ENCODE data around the gene STARD8. TPM values are rescaled to one million over a fixed set of nuclear protein-coding genes. Genes with fewer than 3 reads are reported as not detected.
"Not testable (repeated sequence)": the region's sequence is repeated elsewhere in the genome, so short reads cannot be mapped to it uniquely, and the experiment has no call there.

STARD8 gene
- total RNA-seq, 1 donor from 2014 or later = 11.7 TPM

DNA sequence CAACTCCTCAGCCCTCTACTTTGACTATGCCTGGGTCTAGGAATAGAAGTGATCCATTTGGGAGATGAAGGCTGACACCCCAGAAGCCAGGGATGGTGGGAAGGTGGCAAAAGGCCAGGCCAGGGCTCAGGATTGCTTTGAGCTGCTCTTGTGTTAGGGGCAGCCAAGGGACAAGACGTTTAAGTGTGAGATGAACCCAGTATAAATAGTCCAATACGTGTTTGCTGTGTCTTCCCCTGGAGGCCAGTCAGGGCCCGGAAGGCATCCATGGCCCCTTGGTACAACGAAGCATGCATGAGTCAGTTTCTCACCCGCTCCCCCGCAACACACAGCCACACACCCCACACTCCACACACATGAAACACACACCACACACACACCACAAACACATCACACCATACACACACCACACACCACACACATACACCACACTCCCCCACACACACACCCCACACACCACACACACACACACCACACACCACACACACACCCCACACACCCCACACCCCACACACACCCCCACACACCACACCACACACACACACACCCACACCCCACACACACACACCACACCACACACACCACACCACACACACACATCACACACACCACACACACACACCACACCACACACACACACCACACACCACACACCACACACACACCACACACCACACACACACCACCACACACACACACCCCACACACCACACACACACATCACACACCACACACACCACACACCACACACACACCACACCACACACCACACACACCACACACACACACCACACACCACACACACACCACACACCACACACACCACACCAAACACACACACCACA is 5.1 kb downstream of the STARD8 start:
- intact Hi-C loops (cut with DNase I) = no loop called here
- no peak for ATAC-seq
- DNase-seq (ENCODE audit: missing footprints) = no peak

DNA sequence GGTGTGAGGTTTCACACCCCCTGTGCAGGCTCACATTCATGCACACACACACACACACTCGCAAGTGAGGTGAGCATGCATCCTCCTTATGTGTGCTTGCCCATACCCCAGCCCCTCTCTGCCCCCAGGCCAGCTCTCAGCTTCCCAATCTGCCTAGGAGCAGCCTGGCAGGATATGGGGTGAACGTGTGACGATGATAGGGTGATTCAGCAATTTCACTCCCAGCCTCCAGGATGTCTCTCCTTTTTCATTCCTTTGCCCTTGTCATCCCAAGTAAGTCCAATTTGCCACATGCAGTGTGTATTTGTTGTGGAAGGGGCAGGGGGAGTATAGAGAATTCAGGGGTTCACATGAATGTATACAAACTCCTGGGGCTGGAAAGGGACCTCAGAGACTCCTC is 7.2 kb downstream of the STARD8 start:
- intact Hi-C loops (cut with DNase I) = no loop called here
- DNase-seq (ENCODE audit: missing footprints) (no peak), ATAC-seq (no peak)

DNA sequence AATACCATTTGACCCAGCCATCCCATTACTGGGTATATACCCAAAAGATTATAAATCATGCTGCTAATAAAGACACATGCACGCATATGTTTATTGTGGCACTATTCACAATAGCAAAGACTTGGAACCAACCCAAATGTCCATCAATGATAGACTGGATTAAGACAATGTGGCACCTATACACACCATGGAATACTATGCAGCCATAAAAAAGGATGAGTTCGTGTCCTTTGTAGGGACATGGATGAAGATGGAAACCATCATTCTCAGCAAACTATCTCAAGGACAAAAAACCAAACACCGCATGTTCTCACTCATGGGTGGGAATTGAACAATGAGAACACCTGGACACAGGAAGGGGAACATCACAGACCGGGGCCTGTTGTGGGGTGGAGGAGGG is 9.0 kb downstream of the STARD8 start:
- intact Hi-C loops (cut with DNase I); DNase-seq (ENCODE audit: missing footprints); ATAC-seq: not testable (repeated sequence)

DNA sequence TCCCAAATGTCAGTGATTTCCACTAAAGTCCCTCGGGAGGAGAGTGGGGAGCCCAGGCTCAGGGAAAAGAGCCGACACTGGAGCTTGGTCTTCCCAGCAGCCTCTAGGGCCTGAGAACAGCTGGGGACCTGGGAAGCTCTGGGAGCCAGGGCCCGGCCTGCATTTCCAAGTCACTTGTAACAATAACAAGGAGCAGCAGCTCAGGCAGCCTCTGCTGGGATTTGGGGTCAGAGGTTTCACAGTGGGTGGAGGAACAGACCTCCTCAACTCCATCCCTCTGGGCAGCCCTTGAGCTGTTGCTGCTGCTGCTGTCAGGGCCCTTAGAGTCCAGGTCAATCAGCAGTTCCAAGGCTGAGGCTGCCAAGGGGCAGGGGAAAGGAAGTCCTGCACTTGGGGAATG is 11.1 kb downstream of the STARD8 start:
- ATAC-seq (peak; percentile 88), DNase-seq (ENCODE audit: missing footprints) (peak; percentile 69)
- intact Hi-C loops (cut with DNase I) = no loop called here

DNA sequence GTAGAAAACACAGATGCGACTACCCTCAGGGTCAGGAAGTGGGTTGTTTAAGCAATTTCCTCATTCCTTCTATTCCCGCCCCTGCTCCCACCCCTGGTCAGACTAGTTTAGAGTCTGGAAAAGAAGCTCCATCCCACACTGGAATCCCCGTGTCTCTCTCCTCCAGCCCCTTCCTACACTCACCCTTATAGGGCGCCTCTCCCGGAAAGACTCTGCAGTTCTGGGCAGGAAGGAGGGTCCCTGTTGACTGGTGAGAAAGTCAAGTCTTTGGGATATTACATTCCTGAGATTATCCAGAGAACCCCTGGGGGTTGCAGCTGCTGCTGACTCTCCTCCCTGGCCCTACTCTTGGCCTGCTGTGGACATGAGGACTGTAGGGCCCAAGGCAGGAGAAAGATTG is 11.9 kb downstream of the STARD8 start:
- intact Hi-C loops (cut with DNase I) = no loop called here
- peak; percentile 42 for ATAC-seq
- no peak for DNase-seq (ENCODE audit: missing footprints)

DNA sequence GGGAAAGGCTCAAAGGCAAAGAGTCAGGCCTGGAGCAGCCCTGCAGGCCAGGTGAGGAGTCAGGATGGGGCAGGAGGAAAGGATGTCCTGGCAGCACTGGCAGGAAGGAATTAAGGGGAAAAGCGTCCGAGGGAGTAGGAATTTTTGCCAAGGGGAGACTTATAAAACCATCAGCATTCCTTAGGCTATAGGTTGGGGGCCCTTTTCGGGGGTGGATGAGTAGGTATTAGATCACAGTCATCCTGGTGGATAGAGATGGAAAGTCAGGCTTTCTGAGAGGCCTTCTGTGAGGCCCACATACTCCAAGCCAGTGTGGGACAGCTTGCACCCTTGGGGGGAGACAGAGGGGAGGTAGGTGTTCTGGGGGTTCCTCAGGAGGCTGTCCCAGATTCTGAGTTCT is 12.3 kb downstream of the STARD8 start:
- ATAC-seq (no peak), DNase-seq (ENCODE audit: missing footprints) (no peak)
- intact Hi-C loops (cut with DNase I) = no loop called here

DNA sequence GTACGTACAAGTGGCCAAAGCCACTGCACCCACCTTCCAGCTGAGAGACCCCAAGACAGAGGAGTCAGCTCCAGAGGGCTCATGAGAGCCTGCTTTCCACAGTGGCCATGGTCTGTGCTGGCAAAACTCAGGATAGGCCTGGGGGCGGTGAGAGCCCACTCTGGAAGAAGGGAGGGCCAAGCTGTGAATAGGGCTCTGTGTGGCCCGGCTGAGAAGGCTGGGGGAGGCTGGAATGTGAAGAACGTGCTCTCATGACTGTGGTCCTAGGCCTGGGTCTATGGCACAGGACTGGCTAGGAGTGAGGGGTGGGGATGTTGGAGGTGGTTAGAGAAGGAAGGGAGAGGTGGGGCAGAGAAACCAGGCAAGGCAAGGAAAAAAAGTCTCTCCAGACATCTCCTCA is 13.3 kb downstream of the STARD8 start:
- ATAC-seq = no peak
- intact Hi-C loops (cut with DNase I) = no loop called here

DNA sequence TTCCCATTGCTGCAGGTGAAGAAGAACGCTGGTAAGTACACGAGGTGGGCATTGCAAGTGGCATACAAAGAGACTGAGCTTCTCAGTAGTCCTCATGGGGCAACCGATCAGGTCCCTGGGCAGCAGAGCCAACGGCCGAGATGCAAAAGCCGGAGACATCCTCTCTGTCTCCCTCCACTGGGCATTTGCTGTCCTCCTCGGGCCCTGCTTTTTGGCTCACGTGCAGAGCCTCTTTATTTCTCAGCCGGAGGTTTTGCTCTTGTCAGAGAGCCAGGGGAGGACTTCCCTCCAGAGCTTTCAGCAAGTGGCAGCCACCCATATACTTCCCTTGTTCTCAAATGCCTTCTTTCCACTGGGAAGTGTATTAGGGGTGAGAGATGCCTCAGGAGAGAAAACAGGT is 18.0 kb downstream of the STARD8 start:
- DNase-seq (ENCODE audit: missing footprints) (no peak), ATAC-seq (peak; percentile 64)
- intact Hi-C loops (cut with DNase I) = no loop called here

More for the DNA sequence above, 13.3 kb downstream of the STARD8 start:
- DNase-seq (ENCODE audit: missing footprints) = no peak

DNA sequence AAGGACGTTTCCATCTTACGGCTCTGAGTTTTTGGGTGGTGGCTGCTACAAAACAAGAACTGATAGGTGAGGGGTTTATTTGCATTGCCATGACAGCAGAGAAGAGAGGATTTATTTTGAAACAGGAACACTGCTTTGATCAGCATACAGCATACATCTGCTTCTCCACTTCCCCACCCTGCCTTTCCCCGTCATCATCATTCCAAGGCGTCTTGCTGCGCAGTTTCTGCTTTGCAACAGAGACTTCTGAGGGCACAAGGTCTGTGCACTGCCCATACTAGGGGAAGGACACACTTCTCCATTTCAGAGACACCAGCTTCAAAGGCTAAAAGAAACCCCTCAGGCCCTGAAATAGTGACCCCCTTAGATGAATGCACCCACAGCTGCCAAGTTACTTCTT is 19.1 kb downstream of the STARD8 start:
- ATAC-seq (peak; percentile 63), DNase-seq (ENCODE audit: missing footprints) (no peak)

DNA sequence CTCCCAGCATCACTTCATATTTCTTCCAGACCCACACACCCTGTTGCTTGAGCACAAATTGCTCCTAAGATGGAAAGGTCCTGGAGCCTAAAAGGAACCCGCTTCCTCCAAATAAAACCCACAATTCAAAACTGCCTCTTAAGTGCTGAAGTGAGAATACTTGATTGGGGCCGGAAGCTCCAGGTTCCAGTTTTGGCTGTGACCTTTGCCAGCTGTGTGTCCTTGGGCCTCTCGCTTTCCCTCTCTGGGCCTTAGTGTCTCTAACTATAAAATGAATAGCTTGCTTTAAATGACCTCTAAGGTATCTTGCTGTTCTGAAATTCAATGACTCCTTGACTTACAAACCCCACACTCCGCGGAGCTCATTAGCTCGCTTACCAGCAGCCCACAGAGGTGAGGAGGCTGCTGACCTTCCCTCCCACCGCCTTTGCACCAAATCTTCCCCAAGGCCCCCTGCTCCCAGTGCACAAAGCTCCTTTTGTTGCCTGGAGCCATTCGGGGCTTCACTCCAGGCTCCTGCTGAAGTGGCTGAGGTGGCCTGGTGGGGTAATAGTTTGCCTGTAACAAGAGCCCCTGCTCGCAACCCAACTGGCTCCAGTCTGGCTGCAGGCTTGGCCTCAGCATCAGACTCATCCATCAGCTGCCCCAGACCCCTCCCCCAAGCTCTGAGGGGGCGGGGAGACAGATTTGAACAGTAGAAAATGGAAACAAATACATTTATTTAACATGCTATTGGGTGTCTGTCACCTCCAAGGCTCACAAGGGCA is 21.8 kb downstream of the STARD8 start:
- no peak for ATAC-seq
- DNase-seq (ENCODE audit: missing footprints) = no peak
- intact Hi-C loops (cut with DNase I) = no loop called here

More for the DNA sequence above, 19.1 kb downstream of the STARD8 start:
- intact Hi-C loops (cut with DNase I) = no loop called here

DNA sequence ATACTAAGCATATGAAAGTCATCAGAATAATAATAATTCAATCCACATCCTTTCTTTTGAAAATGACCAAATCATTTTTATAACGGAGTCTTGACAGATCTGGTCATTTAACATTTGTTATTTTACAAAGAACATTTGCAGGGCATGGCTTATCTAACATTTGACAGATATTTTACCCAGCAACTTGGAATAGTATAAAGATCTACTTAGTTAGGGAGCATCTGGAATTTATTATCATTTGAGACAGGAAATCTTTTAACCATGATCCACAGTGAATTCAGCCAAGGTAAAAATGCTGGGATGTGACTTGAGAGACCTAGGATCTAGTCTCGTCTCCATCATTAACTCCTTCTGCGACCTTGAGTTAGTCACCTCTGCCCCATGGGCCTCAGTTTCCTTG is 22.4 kb downstream of the STARD8 start:
- intact Hi-C loops (cut with DNase I) = no loop called here
- DNase-seq (ENCODE audit: missing footprints) = no peak
- ATAC-seq = no peak

DNA sequence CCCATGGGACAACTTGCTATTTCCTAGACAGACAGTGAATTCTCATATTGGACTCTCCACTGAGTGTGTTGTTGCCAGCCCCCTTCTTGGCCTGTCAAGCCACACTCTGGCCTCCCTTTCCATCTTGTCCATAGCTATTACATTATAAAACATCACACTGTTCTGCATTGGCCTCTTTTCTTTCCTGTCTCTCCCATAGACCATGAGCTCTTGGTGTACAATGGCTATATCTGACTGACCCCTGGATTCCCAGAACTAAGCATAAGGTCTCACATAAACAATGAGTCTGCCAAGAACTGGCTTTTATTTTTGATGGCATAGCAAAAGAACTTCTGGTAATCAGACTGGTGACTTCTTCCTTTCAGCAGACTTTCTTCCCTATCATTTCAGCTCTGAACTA is 23.8 kb downstream of the STARD8 start:
- DNase-seq (ENCODE audit: missing footprints) = no peak
- peak; percentile 8 for ATAC-seq
- intact Hi-C loops (cut with DNase I) = no loop called here

DNA sequence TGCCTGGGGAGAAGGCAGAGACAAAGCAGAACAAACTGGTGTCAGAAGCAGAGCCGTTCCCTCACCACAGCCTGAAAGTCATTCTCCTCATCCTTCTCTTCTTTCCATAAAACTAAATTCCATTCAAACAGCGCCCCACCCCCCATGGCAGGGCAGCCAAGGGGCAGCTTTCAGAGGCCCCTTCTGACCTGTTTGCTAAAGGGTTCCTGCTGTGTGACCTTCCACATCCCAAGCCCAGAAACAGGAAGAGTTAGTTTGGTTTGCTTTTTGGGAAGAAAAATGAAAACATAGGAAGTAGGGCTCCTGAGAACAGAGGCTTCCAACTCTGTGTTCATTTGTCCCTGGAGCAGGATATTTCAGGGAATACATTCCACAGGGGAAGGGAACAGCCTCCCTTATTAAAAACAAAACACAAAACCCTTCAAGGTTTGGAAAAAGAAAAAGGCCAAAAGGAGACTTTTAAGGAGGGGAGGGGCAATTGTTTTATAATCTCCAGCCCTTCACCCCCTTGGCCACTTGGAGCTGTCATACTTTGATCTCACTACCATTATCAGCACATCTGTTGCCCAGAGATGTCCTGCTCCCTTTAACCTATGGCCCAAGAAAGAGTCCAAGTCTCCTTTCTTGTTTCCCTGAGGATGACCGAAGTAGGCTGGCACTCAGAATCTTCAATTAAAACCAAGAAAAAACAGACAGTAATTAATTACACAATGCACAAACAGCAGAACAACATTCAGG is 25.3 kb downstream of the STARD8 start:
- intact Hi-C loops (cut with DNase I) = no loop called here
- ATAC-seq (peak; percentile 77), DNase-seq (ENCODE audit: missing footprints) (no peak)

DNA sequence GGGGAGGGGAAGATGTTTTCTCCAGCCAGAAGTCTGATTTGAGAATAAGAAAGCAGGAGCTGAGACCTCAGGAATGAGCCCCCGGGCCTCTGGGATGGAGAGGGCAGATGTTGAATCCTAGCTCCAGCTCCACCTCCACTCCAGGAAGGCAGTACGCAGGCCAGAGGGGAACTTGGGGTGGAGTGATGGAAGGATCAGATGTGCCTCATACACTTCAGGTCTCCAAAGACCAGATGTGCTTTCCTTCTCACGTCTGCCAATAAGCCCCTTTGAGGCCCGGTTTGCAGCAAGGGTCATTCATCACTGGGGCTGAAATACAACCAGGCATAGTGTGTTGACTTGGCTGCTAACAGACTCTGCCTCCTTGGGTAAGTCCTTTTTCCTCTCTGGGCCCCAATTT is 28.1 kb downstream of the STARD8 start:
- intact Hi-C loops (cut with DNase I) = no loop called here
- ATAC-seq (no peak), DNase-seq (ENCODE audit: missing footprints) (no peak)

DNA sequence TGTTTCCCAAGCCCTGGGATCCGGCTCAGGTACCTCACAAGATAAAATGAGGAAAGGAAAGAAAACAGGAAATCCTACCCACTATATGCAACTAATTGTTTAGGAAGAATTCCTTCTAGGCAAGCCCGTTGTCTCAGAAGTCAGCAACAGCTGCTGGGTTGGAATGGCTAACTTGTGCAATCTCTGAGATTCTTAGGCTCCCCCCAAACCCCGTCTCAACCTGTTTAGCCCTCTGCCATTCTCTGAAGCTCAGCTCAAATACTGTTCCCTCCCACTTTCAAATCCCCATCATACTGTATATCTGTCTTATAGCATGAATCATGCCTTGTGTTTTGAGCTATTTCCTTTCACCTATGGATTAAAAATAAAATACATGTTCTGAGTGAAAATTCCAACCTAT is 28.9 kb downstream of the STARD8 start:
- intact Hi-C loops (cut with DNase I) = no loop called here
- ATAC-seq (no peak), DNase-seq (ENCODE audit: missing footprints) (no peak)

DNA sequence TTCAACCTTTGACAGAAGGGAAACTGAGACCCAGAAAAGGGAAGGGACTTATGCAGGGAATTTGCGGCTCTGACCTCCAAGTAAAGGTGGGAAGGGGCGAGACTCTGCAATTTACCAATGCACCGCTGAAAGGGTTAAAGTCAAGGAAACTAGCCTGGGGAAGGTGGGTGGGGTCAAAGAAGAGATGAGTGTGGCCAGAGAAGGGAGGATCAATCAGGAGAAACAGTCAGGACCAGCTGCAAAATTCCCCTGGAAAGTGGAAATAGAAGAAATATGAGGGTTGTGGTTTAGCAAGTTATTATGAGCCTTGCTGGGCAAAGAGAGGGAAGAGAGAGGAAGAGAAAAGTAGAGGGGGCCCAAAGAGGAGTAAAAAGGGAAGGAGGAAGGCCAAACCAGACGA is 30.5 kb downstream of the STARD8 start:
- intact Hi-C loops (cut with DNase I) = no loop called here
- DNase-seq (ENCODE audit: missing footprints) (no peak), ATAC-seq (no peak)

DNA sequence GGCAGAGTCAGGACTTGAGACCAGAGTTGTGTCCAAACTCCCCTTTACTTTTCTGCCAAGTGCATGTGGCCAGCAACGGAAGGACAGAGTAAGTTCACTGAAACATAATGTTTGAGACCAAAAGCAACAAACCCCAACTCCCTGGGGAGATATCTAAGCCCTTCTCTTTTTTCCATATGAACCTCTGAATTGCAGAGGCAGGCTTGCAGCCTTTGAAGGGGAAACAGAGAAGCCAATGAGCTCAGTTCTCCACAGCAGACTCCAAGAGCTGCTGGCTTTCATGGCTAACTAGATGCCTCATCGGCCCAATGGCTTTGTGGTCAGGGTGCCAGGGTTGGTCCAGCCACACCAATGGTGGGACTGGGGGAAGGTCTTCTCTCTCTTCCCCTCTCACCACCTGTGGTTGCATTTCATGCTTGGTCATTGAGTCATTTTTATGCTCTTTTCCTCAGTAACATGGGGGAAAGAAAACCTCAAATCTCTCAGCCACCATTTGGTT is 34.0 kb downstream of the STARD8 start:
- intact Hi-C loops (cut with DNase I) = loop anchor here (10.0 kb wide), 1 partner anchor 147 kb away; no protein-coding TSS in a partner anchor
- ATAC-seq = no peak
- no peak for DNase-seq (ENCODE audit: missing footprints)

DNA sequence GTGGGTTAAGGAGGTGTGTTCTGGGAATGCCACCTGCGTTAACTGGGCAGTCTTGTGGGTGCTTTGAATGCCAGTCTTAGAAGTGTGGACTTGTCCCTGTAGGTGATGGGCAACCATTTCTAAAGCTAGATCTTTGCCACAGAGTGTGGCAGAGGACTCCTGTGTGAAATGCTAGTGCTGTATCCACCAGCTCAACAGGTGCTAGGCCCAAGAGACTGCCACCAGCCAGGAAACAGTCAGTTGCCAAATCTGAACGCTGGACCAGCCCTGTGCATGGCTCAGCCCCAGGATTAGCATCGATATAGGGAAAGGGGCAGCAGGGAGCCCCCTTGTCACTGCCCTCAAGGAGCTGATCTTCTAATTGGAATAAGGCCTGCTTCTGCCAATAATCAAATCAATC is 35.3 kb downstream of the STARD8 start:
- intact Hi-C loops (cut with DNase I) = loop anchor here (10.0 kb wide), 1 partner anchor 148 kb away; no protein-coding TSS in a partner anchor
- ATAC-seq = no peak
- DNase-seq (ENCODE audit: missing footprints) = no peak

DNA sequence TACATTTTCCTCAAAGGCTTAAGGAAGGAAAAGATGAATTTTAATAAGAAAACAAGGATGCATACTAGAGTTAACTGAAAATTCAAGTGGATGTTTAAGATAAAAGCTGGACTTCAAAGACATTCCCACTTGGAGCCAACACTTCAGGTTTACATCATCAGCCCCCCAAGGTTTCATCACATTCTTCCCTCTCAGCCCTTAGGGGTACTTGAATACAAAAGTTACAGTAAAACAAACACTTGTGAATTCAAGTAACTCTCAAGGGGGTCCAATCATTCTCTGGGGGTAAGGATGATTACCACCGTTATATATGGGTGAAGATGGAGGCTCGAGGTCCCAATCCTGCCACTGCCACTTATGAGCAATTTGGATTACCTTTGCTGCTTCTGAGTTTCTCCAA is 36.1 kb downstream of the STARD8 start:
- DNase-seq (ENCODE audit: missing footprints) = no peak
- intact Hi-C loops (cut with DNase I) = loop anchor here (10.0 kb wide), 1 partner anchor 149 kb away; no protein-coding TSS in a partner anchor
- no peak for ATAC-seq
